ENCODE measurements around the gene PARD3B.

GRCh38 chr2:205367331-205367935 is 822.2 kb downstream of the PARD3B start:
- TF ChIP-seq POLR2A (IDR thresholded peaks at IDR 0.05), result no peak
- TF ChIP-seq CTCF (IDR thresholded peaks at IDR 0.05), result no peak
